B cell (primary cell): ENCODE data around the gene PPP2R2C.

Source experiments
- EZH2 ChIP-seq: IDR thresholded peaks from 2 replicates; pipeline ENCODE4 v1.6.1; 2012; ENCODE audit warnings: borderline replicate concordance, low read depth, mild to moderate bottlenecking, moderate library complexity, low read length; ENCODE audit not compliant: insufficient read depth, poor library complexity, severe bottlenecking
- TF ChIP-seq, protein P1 (sequence below): fragments of 200-600 bp; IDR thresholded peaks from one replicate; pipeline ENCODE4 v1.8.0; 2022; ENCODE audit warnings: antibody characterized with exemption, mild to moderate bottlenecking

DNA sequence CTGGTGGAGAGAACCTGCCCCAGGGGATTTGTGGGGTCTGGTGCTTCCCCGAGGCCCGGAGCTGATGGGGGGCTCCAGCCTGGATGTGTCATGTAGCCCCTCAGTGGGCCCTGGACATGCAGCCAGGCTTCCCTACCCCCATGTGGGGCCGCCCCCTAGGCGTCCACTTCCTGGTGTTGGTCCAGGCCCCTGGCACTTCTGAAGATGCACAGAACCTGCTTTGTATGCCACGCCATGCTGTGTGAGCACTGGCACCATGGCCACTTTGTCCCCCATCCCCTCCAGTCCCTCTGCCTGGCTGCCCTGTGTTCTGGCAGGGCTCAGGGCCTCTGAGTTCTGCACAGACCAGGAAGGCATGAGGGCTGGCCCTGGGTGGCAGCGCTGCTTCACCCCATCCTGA lies 173.6 kb downstream of the PPP2R2C start:
- TF ChIP-seq, protein P1, sequence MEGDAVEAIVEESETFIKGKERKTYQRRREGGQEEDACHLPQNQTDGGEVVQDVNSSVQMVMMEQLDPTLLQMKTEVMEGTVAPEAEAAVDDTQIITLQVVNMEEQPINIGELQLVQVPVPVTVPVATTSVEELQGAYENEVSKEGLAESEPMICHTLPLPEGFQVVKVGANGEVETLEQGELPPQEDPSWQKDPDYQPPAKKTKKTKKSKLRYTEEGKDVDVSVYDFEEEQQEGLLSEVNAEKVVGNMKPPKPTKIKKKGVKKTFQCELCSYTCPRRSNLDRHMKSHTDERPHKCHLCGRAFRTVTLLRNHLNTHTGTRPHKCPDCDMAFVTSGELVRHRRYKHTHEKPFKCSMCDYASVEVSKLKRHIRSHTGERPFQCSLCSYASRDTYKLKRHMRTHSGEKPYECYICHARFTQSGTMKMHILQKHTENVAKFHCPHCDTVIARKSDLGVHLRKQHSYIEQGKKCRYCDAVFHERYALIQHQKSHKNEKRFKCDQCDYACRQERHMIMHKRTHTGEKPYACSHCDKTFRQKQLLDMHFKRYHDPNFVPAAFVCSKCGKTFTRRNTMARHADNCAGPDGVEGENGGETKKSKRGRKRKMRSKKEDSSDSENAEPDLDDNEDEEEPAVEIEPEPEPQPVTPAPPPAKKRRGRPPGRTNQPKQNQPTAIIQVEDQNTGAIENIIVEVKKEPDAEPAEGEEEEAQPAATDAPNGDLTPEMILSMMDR = no peak
- no peak for TF ChIP-seq EZH2
